Ramos (cell line): ENCODE measurements around the gene TOMM22.

Experiments used
- in situ Hi-C: fragments of 300-500 bp; cut with MboI; formaldehyde crosslinking; loops from one replicate; pipeline ENCODE4 v1.14.3; 2022; ENCODE audit warnings: low sequenced_read_pairs; ENCODE audit not compliant: unreplicated experiment

TOMM22 gene

GRCh38 chr22:38731703-38732161, 50.0 kb downstream of the TOMM22 start:
- in situ Hi-C loops, result no loop called here

- in situ Hi-C loops, result no loop called here
These were observed 50.6 kb downstream of the TOMM22 start for GRCh38 chr22:38732251-38732815.

GRCh38 chr22:38733329-38733723, 51.6 kb downstream of the TOMM22 start:
- in situ Hi-C loops, result no loop called here

GRCh38 chr22:38733724-38734381, 52.1 kb downstream of the TOMM22 start:
- in situ Hi-C loops, result no loop called here

DNA sequence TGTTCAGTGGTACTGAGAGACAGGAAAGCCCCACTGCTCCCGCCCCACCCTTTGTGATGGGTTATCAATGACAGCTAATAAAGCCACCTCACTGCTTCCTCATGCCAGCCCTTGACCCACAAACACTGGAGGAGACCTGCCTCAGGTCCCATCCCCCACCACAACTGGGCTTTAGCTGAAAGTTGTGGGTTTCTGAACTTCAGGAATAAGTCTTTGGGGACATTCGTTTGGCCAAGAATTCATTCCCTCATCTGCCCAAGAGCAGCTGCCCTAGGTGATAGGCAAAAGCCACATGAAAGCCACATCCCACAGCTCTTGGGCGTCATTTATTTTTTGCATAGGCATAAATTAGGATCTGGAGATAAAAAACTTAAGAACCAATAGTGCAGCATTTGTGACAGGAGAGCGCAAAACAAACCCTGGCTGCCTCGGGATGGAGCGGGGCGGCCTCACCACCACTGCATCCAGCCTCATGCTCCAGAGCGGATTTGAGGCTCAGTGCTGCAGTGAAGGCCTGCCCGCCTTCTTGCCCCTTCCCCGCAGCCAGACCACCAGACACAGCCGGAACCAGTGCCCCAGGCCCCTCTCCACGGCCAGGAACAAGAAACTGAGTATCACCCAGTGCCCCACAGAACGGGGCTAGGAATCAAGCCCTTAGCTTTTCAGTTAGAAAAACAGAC, 52.8 kb downstream of the TOMM22 start:
- in situ Hi-C loops, result no loop called here
